K562 (cell line): ENCODE results near the gene MYO5C.

Source experiments
- CEBPB ChIP-seq: fragments of 450-650 bp; IDR thresholded peaks from 2 replicates; pipeline ENCODE4 v1.6.1; 2016; ENCODE audit warnings: missing genetic modification characterization, missing compliant biosample characterization
- CHD7 ChIP-seq: fragments of 200-600 bp; sonication (generic); IDR thresholded peaks from one replicate; pipeline ENCODE4 v1.6.1; 2012; ENCODE audit warnings: mild to moderate bottlenecking, low read depth, low read length, inconsistent platforms
- CTCF ChIP-seq, 3 experiments: IDR thresholded peaks in 2 of 3; conservative IDR thresholded peaks in 1 of 3; 2 replicates each; pipeline ENCODE4 v1.5.1; 2011 to 2012; ENCODE audit warnings: low read length in 3 of 3, mild to moderate bottlenecking in 3 of 3, control low read depth in 2 of 3, improper control_type of control experiment in 1 of 3, inconsistent platforms in 1 of 3, low read depth in 1 of 3, mixed read lengths in 1 of 3, moderate library complexity in 1 of 3; ENCODE audit not compliant: insufficient read depth in 2 of 3
- EP300 ChIP-seq: IDR thresholded peaks from 2 replicates; pipeline ENCODE4 v1.6.1; 2012; ENCODE audit warnings: low read length, improper control_type of control experiment
- FOXA3 ChIP-seq, 2 experiments: fragments of 450-650 bp in 1 of 2; sonication (generic) in 1 of 2; formaldehyde crosslinking; IDR thresholded peaks in 1 of 2; conservative IDR thresholded peaks in 1 of 2; 2 replicates each; pipeline versions ENCODE4 v1.4.0 to v1.8.0; 2020 to 2022; ENCODE audit warnings: mild to moderate bottlenecking in 2 of 2, missing genetic modification reagents in 1 of 2
- MTA3 ChIP-seq: fragments of 450-650 bp; formaldehyde crosslinking; IDR thresholded peaks from 2 replicates; pipeline ENCODE4 v1.6.1; 2017; ENCODE audit warnings: mild to moderate bottlenecking, borderline replicate concordance
- MXI1 ChIP-seq: IDR thresholded peaks from 2 replicates; pipeline ENCODE4 v1.6.1; 2011; ENCODE audit warnings: low read depth, mild to moderate bottlenecking, improper control_type of control experiment, low read length
- PRPF4 ChIP-seq: fragments of 200-400 bp; formaldehyde crosslinking; IDR thresholded peaks from one replicate; pipeline ENCODE4 v1.6.1; 2017; ENCODE audit warnings: low read length, low read depth, mild to moderate bottlenecking; ENCODE audit not compliant: insufficient read depth, poor library complexity, severe bottlenecking
- REST ChIP-seq, 2 experiments: fragments of 450-650 bp; formaldehyde crosslinking in 1 of 2; IDR thresholded peaks; 2 replicates each; pipeline versions ENCODE4 v1.4.0 to v1.6.1; 2014 to 2020; ENCODE audit warnings: mild to moderate bottlenecking in 2 of 2, borderline replicate concordance in 1 of 2, low read depth in 1 of 2
- RFX5 ChIP-seq: IDR thresholded peaks from 2 replicates; pipeline ENCODE4 v1.6.1; 2011; ENCODE audit warnings: low read depth, mild to moderate bottlenecking, improper control_type of control experiment, low read length

GRCh38 chr15:52280326-52281084 is 15.1 kb downstream of the MYO5C start:
- no peak for TF ChIP-seq CTCF (IDR thresholded peaks at IDR 0.05 in 2 of 3, conservative IDR thresholded peaks at IDR 0.05 in 1 of 3; ENCODE audit: insufficient read depth in 2 of 3, low read depth in 1 of 3, low read length in 3 of 3)
- TF ChIP-seq MTA3 = no peak
- no peak for TF ChIP-seq EP300
- TF ChIP-seq MXI1 = no peak
- TF ChIP-seq CEBPB (tag) = no peak
- no peak for TF ChIP-seq FOXA3 (CRISPR knock-in tag; conservative IDR thresholded peaks at IDR 0.05 in 1 of 2, IDR thresholded peaks at IDR 0.05 in 1 of 2)
- TF ChIP-seq RFX5 = no peak
- no peak for TF ChIP-seq CHD7
- TF ChIP-seq PRPF4 = no peak
- no peak for TF ChIP-seq REST (IDR thresholded peaks at IDR 0.05; ENCODE audit: borderline replicate concordance)
- no peak for TF ChIP-seq REST (CRISPR knock-in tag; IDR thresholded peaks at IDR 0.05; ENCODE audit: low read depth)
